ENCODE data around the gene POLD4. TPM values are rescaled to one million over a fixed set of nuclear protein-coding genes. Genes with fewer than 3 reads are reported as not detected.

Gene POLD4
- total RNA-seq, 4 donors from 2014 or later = 65.7 to 87.3 (median 74.4) TPM

- Histone ChIP-seq H3K4me1 (peaks cover 0 to 52% (median 10%) of the 10 kb centered on the region in 3 donors), H3K27me3 (no peaks in the 10 kb centered on the region), H3K27ac (no peak overlapping the region), H3K9me3 (no peaks in the 10 kb centered on the region), H3K36me3 (peaks cover 0 to 14% of the 10 kb centered on the region in 2 donors), H3K4me3 (no peak overlapping the region)
- TF ChIP-seq POLR2A (IDR thresholded peaks at IDR 0.05) (no peak), CTCF (IDR thresholded peaks at IDR 0.05) (peak in 3 of 4 experiments; percentile 29 to 55 (median 46))
- no peak for ATAC-seq
- 65 to 82% methylated on average over 3 to 6 of the region's 6 CpGs for WGBS, 2 donors (ENCODE audit: low coverage in 1 of 2)
Observed at GRCh38 chr11:67389477-67389876, 36.1 kb upstream of the POLD4 start.

- TF ChIP-seq POLR2A (IDR thresholded peaks at IDR 0.05) = no peak
- TF ChIP-seq EP300 (IDR thresholded peaks at IDR 0.05) = no peak
- TF ChIP-seq CTCF (IDR thresholded peaks at IDR 0.05) = no peak
- TF ChIP-seq POLR2AphosphoS5 (IDR thresholded peaks at IDR 0.05) = no peak
- Histone ChIP-seq H3K4me1 (peaks cover 0 to 39% (median 7%) of the 10 kb centered on the region in 3 donors), H3K9me3 (no peaks in the 10 kb centered on the region), H3K4me3 (no peak overlapping the region), H3K36me3 (no peaks in the 10 kb centered on the region), H3K27ac (no peak overlapping the region), H3K27me3 (no peaks in the 10 kb centered on the region)
- WGBS, 2 donors (ENCODE audit: low coverage in 1 of 2) = 52 to 55% methylated on average over 3 to 4 of the region's 6 CpGs
- ATAC-seq = no peak
Observed at GRCh38 chr11:67387518-67387917, 34.2 kb upstream of the POLD4 start.

DNA sequence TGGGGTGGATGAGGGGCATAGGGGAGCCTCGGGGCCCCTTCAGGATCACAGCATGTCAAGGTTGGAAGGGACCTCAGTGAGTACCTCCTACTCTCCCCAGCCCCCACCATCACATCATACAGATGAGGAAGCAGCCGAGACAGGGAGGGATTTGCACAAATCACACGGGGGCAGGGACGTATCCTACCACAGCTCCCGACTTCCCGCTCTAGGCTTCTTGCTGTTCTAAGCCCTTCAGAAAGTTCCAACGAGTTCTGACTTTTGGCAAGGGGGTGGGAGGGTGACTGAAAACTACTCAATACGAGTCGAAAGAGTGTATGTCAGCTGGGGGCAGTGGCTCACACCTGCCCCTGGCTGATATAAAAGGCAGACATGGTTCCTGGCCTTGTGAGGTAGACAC, 33.7 kb upstream of the POLD4 start:
- Histone ChIP-seq H3K36me3 (no peaks in the 10 kb centered on the region), H3K4me3 (no peak overlapping the region), H3K27me3 (no peaks in the 10 kb centered on the region), H3K27ac (no peak overlapping the region), H3K9me3 (no peaks in the 10 kb centered on the region), H3K4me1 (peaks cover 0 to 40% (median 4%) of the 10 kb centered on the region in 3 donors)
- no peak for TF ChIP-seq POLR2A (IDR thresholded peaks at IDR 0.05)
- no peak for TF ChIP-seq CTCF (IDR thresholded peaks at IDR 0.05)
- no peak for TF ChIP-seq POLR2AphosphoS5 (IDR thresholded peaks at IDR 0.05)
- TF ChIP-seq EP300 (IDR thresholded peaks at IDR 0.05) = no peak
- ATAC-seq = no peak
- 26 to 60% methylated on average over 2 to 7 of the region's 9 CpGs for WGBS, 2 donors (ENCODE audit: low coverage in 1 of 2)

- Histone ChIP-seq H3K4me3 (no peak overlapping the region), H3K9me3 (no peaks in the 10 kb centered on the region), H3K27ac (no peak overlapping the region), H3K4me1 (peaks cover 0 to 23% (median 0%) of the 10 kb centered on the region in 3 donors), H3K36me3 (no peaks in the 10 kb centered on the region), H3K27me3 (no peaks in the 10 kb centered on the region)
- no peak for TF ChIP-seq EP300 (IDR thresholded peaks at IDR 0.05)
- TF ChIP-seq POLR2A (IDR thresholded peaks at IDR 0.05) = no peak
- TF ChIP-seq CTCF (IDR thresholded peaks at IDR 0.05) = no peak
- no peak for TF ChIP-seq POLR2AphosphoS5 (IDR thresholded peaks at IDR 0.05)
- 40% methylated on average over 3 of the region's 3 CpGs; no CpG with 5 or more reads in 1 of the 2 donors for WGBS, 2 donors (ENCODE audit: low coverage in 1 of 2)
- ATAC-seq = no peak
Observed at GRCh38 chr11:67384851-67385366, 31.6 kb upstream of the POLD4 start.
